H1 (cell line): ENCODE results near the gene LPO.

Source experiments
- ATF2 ChIP-seq: IDR thresholded peaks from 2 replicates; pipeline ENCODE4 v1.6.1; 2012; ENCODE audit warnings: low read length, inconsistent platforms
- BACH1 ChIP-seq: IDR thresholded peaks from 2 replicates; pipeline ENCODE4 v1.6.1; 2012; ENCODE audit warnings: low read length, improper control_type of control experiment
- CEBPB ChIP-seq: IDR thresholded peaks from 2 replicates; pipeline ENCODE4 v1.6.1; 2012; ENCODE audit warnings: low read depth, low read length
- CHD7 ChIP-seq: fragments of 300-600 bp; sonication (generic); IDR thresholded peaks from 2 replicates; pipeline ENCODE4 v1.7.1; 2012; ENCODE audit warnings: low read length, moderate library complexity, mild to moderate bottlenecking, inconsistent platforms; ENCODE audit not compliant: insufficient replicate concordance
- CREB1 ChIP-seq: IDR thresholded peaks from 2 replicates; pipeline ENCODE4 v1.6.1; 2012; ENCODE audit warnings: inconsistent platforms
- CTCF ChIP-seq, 3 experiments: IDR thresholded peaks; 1 replicate in 2 of 3; 2 replicates in 1 of 3; pipeline versions ENCODE4 v1.5.1 to v1.6.1; 2011; ENCODE audit warnings: low read length in 3 of 3, mild to moderate bottlenecking in 3 of 3, inconsistent platforms in 2 of 3, low read depth in 1 of 3, moderate library complexity in 1 of 3; ENCODE audit not compliant: insufficient read depth in 1 of 3; ENCODE audit errors: control extremely low read depth in 1 of 3
- EGR1 ChIP-seq: IDR thresholded peaks from 2 replicates; pipeline ENCODE4 v1.6.1; 2011; ENCODE audit warnings: low read depth, low read length, borderline replicate concordance
- EP300 ChIP-seq, 2 experiments: IDR thresholded peaks; 1 replicate in 1 of 2; 2 replicates in 1 of 2; pipeline ENCODE4 v1.6.1; 2011 to 2012; ENCODE audit warnings: low read depth in 2 of 2, low read length in 2 of 2, mild to moderate bottlenecking in 2 of 2, borderline replicate concordance in 1 of 2, inconsistent platforms in 1 of 2, moderate library complexity in 1 of 2
- JUND ChIP-seq: IDR thresholded peaks from 2 replicates; pipeline ENCODE4 v1.6.1; 2011; ENCODE audit warnings: mild to moderate bottlenecking, improper control_type of control experiment, low read length
- POLR2AphosphoS5 ChIP-seq: IDR thresholded peaks from 2 replicates; pipeline ENCODE4 v1.6.1; 2011; ENCODE audit warnings: low read depth, low read length
- RFX5 ChIP-seq: IDR thresholded peaks from 2 replicates; pipeline ENCODE4 v1.6.1; 2011; ENCODE audit warnings: low read depth, low read length, improper control_type of control experiment, borderline replicate concordance
- RNF2 ChIP-seq: fragments of 200-900, 300-1000 bp; sonication (generic); IDR thresholded peaks from 2 replicates; pipeline ENCODE4 v1.7.1; 2016; ENCODE audit warnings: borderline replicate concordance, low read depth, mild to moderate bottlenecking, antibody characterized with exemption, low read length; ENCODE audit not compliant: poor library complexity, severe bottlenecking; ENCODE audit errors: missing control alignments
- SP2 ChIP-seq: IDR thresholded peaks from 2 replicates; pipeline ENCODE4 v1.6.1; 2012; ENCODE audit warnings: mild to moderate bottlenecking, low read length, inconsistent platforms

- TF ChIP-seq BACH1 (no peak), EP300 (IDR thresholded peaks at IDR 0.05; ENCODE audit: borderline replicate concordance in 1 of 2, low read depth in 2 of 2, low read length in 2 of 2) (no peak), JUND (no peak), SP2 (no peak), RFX5 (no peak), CTCF (IDR thresholded peaks at IDR 0.05; ENCODE audit: control extremely low read depth in 1 of 3, insufficient read depth in 1 of 3, low read depth in 1 of 3, low read length in 3 of 3) (no peak), ATF2 (no peak), CREB1 (no peak), CEBPB (no peak), CHD7 (no peak), EGR1 (no peak), POLR2AphosphoS5 (no peak), RNF2 (no peak)
Measured at GRCh38 chr17:58268326-58268725, 29.9 kb downstream of the LPO start.
